ENCODE data around the gene C19orf38.

Gene C19orf38, protein sequence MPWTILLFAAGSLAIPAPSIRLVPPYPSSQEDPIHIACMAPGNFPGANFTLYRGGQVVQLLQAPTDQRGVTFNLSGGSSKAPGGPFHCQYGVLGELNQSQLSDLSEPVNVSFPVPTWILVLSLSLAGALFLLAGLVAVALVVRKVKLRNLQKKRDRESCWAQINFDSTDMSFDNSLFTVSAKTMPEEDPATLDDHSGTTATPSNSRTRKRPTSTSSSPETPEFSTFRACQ

DNA sequence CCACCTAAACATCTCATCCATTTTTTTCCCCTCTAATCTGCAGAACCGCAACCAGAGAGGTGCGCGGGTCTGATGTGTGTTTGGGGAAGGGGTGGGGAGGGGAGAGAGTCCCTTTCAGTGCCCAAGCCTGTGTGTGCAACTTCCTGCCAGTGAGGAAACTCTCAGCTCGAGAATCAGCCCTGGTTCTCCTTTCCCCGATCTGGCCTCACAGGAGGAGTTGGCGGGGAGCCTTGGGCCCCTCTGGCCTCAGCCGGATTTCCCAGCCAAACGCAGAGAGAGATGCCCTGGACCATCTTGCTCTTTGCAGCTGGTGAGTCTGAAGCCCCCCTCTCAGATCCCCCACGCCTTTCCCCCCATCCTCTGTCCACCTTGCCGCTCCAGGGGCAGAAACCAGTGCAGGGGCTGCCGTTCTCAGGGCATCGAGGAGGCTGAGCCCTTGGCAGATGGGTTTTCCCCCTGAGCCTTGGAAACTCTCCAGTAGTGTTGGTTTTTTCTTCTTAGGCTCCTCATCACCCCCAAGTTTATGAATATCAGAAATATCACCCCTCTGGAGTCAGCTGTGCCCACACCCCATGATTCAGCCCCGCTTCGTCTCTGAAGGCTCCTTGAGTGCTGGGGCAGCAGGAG, at the start of gene C19orf38:
TSS of gene C19orf38 (plus strand) at position 186 of the 627 bp plus-strand sequence. CDS start at position 280, 94 bp downstream.
- no peak for DNase-seq

DNA sequence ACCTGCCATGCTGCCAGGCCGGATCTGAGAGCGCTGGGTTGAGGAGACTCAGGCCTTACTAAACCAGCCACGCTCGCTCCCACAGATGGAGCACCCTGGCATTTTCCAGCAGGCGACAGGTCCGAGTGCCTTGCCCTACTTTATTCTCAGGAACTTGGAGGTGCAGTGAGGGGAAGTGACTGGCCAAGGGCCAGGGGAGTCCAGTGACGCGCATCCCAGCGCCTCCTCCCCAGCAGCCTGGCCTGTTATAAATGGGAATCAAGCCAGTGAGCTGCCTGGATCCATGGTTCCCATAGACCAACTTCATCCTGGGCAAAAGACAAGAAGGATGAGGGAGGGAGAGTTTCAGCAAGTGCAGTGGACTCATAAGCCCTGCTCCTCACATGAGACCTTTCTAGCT, 47.7 kb upstream of the C19orf38 start:
- no peak for DNase-seq

DNA sequence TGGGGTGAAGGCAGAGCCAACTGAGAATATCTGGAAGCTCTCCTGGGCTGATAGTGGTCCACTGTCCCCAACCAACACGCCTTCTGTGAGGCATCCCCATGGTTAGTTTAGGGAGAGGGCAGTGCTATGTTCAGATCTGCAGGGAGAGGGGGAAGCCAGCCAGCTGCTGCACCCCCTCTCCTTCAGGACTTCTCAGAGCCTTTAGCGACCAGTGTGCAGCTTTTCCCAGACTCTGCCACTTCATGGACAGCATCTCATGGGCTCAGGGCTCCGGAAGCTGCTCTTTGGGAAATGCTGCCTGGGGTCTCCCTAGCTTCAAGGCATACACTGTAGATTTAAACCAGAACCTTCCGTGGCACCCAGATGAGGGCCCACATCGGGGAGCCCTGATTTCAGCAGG, 45.7 kb upstream of the C19orf38 start:
- DNase-seq, result no peak

DNA sequence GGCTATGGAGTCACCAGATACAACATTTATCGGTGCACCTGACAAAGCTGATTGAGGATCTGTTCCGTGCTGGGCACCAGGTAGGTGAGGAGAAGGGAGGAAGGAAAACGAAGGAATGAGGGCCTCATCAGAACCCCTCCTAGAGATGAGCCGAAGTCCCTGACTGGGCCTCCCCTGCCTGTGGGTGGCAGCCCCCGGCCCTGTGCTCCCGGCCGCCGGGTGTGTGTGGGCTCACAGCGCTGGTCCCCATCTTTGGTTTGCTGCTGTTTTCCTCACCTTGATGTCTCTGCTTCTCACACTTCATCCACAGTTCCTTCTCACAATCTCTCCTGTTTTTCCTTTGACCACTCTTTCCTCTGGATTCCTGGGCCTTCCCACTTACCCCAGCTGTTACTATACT, 45.0 kb upstream of the C19orf38 start:
- DNase-seq, result no peak

DNA sequence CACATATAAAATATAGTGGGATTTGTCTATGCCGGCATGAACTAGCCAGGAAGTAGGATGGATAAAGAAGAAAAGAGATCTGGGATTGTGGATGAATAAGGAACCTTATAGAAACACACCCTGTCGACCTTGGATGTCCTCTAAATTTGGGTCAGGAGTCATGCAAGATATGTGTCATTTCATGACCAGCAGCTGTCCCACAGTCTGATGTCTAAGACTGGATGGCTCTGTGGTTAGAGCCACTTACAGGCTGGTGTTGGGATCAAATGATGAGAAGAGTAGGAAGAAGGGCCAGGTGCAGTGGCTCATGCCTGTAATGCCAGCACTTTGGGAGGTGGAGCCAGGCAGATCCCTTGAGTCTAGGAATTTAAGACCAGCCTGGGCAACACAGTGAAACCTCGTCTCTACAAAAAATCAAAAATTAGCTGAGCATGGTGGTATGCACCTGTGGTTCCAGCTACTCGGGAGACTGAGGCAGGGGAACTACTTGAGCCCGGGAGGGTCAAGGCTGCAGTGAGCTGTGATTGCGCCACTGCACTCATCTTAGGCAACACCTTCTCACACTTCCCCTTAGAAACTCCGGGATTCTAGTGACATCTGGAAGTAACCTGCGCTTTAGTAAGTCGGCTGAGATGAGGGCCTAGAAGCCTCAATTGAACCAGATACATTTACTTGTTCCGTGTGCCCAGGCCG, 43.0 kb upstream of the C19orf38 start:
- DNase-seq, result no peak

DNA sequence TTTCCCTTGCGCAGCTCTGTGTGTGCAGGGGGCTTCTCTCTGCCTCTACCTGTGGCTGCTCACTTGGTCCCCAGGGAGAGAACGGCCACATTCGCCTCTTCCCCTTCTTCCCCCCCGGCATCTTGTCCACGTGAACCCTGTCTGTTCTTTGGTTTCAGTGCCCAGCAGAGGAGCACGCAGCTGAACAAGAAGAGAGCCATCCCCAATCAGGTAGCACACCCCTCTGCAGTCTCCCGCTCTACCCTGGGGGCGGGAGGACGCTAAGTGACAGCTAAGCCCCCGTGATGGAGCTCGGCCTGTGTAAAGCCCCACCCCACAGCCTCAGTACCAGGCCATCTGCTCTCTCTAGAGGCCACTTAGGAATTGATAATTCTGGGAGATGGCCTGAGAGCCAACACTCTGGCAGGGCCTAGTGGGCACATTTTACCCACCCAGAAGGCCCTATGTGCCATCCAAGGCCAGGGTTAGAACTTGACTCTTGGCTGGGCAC, 42.4 kb upstream of the C19orf38 start:
- DNase-seq, result no peak

DNA sequence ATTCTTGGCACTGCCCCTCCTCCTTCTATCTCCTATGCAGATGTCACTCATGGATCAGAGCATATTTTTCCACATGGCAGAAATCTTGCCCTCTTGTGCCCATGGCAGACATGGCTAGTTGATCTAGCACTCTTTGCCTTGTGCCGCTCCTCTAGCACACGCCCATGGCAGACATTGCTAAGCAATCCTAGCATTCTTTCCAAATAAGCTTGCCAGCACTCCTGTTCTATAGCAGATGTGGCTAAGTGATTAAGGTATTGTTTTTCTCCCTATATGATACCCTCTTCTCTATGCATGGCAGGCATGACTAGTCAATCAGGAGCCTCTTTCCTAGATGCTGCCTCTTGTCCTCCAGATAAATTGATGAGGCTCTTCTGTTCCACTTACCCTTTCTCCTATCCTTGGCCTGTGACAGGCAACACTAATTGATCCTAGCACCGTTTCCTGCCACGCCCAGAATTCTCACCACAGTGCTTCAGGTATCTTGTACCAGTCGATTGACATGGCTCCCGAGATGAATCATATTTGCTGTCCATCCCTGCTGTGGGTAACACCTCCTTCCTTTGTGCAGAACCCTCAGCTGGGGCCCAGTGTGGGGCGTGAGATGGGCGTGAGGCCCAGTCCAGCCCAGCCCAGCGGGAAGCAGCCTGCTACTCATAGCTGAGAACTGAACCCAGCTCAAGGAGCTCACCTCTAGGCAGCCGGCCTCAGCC, 39.1 kb upstream of the C19orf38 start:
- DNase-seq, result peak in 1 of 2 experiments; percentile 11

DNA sequence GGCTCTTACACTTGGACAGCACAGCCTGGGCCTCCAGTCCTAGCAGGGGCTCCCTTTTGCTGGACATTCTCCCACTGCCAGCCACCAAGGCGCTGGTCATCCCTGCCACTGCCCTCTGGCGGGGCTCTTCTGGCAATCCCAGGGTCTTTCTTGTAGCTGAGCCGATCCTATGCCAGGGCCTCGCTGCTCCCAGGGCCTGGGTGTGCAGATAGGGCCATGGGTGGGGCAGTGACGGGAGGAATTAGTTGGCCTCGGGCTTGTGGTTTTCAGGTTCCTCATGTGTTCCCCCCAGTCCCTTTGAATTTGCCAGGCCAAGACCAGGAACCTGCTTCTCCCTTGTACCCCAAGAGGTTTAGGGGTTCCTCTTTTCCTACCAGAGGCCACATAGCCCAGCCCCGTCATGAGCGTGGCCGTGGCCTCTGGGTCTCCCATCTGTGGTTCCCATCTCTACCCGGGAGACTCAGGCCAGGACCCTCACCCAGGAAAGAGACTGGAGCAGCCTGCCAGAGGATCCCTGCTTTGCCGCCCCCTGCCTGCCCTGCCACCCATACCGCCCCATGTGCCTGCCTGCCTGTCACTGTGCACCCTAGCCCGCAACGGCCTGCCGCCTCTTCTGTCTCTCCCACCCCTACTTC, 38.4 kb upstream of the C19orf38 start:
- DNase-seq, result no peak

DNA sequence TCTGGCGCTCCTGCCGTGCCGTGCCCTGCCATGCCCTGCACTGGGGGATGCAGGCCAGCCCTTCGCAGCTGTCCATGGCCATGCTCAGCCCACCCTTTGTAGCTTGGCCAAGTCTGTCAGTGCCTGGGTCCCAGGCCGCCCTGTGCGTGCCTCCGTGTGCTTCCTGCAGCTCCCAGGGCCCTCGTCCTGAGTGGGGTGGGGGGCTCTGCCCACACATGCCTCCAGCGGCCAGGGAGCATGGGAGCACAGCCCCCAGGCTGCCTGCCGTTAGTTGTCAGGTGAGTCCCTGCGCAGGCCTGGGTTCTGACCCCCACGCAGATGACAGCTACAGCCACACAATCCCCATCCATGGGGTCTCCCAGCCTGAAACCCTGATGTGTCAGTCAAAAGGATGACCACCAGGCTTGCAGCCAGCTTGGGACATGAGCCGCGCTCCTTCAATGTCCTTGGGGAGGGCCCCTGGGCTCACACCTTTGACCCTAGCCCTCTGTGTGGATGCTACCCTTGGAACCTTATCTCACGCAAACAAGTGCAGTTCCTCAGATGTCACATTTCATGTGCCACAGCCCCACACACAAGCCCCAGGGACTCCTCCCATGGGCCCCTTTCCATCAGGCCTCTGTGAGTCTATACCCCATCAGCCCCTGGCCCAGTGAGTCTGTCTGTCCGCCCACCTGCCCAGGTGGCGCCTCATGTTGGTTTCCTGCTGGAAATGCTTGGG, 36.7 kb upstream of the C19orf38 start:
- no peak for DNase-seq

DNA sequence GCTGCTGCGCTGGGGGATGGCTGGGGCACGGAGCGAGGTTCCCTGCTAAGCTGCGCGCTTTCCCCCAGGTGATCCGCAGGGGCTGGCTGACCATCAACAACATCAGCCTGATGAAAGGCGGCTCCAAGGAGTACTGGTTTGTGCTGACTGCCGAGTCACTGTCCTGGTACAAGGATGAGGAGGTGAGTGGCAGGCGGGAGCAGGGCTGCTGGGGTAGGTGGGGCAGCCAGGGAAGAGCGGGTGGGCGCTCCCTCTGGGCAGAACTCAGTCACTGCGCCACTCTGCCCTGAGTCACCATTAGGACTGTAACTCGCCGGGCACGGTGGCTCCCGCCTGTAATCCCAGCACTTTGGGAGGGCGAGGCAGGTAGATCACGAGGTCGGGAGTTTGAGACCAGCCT, 36.0 kb upstream of the C19orf38 start:
- no peak for DNase-seq

DNA sequence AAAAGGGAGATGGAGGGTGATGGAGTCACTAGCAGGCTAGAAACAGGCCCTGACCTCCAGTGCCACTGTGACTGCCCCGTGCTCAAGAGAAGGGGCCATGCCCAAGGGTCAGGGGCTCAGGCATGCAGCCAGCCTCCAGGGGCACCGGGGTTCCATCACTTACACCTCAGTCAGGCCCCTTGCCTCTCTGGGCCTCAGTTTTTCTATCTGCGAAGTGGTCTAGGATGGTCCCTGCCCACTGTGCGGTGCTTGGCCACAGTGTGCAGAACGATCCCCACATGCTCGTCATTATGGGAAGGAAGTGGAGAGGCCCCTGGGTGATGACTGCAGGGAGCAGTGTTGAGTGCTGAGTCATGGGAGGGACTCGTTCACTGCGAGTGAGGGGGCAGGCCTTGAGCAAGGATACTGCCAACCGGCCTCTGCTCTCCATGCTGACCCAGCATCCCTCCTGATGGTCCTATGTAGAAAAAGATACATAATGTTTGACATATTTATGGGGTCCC, 35.3 kb upstream of the C19orf38 start:
- DNase-seq, result peak in 1 of 2 experiments; percentile 15

DNA sequence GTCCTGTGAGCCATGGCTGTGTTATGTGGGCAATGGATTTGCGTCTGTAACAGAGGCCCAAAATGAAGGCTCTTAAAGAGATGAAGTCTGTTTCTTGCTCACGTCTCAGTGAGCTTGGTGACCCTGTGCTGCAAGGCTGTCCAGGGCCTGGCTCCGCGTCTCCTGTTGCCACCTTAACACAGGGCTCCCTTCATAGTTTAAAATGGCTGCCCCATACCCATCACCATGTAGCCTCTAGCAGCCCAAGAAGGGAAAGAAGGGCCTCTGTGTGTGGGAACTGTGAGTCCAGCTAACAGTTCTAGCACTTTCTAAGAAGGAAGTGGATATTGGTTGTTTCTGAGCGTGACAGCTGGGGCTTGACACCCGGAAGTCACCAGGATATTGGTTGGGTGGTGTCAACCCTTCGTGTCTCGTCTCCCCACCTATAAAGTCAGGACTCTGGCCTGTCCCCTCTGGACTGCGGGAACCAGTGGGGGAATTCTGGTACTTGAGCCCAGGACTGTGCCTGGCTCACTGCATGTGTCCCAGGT, 33.1 kb upstream of the C19orf38 start:
- DNase-seq, result no peak

DNA sequence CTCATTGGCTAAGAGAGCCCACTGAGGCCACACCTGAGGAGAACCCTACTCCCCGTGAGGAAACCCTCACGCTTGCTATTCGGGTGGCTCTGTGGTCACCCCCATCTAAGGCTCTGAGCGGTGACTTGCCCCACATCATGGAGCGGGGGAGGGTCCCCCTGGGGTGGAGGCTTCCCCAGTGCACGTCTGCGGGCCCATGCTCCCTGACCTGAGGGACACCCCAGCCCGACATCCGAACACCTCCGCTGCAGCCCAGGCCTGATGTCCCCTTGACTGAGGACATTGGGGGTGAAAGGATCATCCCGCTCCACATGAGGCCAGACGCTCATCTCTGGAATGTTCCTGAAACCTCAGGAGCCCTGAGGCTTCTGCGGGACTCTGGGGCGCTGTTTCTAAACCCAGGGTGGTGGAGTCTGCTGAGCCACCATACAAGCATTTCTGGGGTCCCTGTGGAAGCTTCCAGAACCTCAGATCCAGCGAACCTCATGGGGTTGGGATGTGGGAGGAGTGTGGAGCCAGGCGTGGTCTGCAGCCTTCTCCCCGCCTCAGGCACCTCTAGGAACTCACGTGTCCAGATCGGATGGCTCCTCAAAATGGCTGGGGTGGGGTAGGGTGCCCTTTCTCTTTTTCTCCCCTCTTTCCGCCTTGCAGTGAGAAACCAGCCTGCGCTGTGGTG, 32.1 kb upstream of the C19orf38 start:
- no peak for DNase-seq

DNA sequence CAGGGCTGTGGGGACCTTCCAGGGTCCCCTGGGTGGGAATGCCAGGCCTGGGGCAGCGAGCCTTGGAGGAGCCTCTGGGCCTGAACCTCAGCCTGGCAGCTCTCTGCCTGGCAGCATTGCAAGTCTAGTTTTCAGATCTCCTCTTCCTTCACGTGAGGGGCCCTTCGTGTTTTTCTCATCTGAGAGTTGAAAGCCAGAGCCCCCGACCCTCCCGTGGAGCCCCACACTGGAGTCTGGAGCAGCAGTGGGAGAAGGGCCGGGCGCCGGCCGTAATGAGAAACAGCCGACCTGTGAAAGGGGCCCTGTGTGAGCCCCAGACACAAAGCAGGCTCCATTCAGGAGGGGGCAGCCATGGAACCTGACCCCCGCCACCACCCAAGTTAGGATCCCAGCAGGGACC, 31.5 kb upstream of the C19orf38 start:
- DNase-seq, result no peak

DNA sequence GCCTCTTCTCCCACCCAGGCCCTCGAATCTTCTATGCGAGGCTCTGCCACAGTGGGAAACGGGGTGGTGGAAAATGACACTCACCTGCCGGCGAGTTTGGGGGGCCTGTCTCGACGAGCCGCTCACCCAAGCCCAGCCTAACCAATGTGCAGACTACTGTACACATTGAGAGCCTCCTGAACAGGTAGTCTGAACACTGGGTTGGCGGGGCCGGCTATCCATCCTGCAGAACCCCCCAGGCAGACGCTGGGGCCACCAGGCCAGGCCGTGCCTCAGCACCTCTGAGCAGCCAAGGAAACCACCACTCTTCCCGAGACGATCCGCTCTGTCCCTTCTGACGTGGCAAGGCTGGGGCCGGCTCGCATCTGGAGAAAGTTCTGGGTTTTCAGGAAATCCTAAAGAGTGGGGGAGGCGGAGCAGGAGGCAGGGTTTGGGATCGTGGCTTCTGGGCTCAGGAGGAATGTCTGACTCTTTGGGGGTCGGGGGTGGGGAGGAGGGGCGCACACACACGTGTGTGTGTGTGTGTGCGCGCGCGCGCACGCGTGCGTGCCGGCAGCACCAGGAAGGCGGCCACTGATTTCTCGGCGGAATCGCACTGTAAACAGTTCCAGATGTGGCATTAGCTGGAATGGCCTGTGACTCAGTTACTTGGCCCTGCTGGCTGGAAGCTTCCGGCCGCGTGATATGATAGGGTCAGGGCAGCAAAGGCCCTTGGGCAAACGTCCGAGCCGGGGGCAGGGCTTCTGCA, 30.8 kb upstream of the C19orf38 start:
- DNase-seq, result no peak

DNA sequence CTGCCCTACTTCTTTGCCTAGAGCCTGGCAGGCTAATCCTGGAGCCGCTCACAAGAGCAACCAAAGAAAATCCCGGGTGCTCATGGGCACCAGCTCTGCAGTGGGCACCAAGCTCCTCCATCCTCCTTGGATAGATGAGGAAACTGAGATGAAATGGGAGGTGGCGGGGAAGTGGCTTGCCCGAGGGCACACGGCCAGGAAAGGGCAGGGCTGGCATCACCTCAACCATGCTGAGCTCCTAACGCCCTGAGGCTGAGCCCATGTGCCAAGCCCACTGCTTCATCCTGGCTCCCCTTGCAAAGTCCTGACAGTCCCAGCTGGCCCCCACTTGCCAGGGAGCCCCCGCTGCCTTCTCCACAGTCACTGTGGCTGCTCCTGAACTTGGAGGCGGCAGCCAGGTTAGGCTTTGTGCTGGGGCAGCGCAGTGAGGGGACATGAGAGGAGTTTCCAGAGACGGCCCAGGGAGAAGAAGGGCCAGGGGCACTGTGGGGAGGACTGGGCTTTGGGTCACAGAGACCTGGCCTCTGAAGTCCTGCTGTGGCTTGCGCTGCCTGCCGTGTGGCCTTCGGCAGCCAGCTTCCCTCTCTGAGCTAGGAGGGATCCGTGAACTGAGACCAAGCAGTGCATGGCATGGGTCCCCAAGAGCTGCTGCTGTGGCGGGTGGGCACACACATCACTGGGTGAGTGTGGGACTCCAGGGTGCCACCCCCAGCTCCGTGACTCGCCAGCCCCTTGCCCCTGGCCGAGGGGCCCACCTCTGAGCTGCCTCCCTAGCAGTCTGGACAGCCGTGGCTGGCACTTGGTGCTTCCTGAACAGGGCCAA, 29.7 kb upstream of the C19orf38 start:
- no peak for DNase-seq

DNA sequence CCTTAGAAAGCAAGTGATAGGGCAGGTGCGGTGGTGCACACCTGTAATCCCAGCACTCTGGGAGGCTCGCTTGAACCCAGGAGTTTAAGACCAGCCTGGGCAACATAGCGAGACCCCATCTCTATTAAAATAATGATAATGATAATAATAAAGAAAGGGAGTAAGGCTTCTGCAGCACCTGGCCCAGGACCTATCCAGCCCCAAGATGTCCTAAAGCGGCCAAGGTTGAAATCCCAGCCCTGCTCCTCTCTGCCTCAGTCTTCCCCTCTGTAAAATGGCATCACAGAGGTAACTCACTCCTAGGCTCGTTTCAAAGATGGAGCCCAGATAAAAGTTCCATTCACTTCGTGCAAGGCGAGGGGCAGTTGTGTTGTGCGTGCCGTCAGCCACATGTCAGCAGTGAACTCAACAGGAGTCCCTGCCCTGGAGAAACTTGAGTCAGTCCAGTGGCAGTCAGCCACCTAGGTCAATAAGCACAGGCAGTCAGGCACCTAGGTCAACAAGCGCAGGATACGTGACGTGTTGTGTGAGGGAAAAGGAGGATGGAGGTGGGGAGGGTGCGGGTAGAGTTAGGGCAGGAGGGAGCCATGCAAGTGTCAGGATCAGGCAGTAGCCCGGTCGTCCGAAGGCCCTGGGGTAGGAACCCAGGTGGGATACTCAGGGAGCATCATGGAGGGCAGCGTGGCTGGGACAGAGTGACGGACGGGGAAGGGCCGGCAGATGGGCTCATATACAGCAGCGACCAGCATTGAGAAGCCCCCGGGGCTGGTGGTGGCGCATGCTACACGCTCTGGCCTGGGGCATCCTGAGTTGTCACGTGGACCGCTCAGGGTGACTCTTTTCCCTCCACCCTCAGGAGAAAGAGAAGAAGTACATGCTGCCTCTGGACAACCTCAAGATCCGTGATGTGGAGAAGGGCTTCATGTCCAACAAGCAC, 28.8 kb upstream of the C19orf38 start:
- DNase-seq, result no peak

DNA sequence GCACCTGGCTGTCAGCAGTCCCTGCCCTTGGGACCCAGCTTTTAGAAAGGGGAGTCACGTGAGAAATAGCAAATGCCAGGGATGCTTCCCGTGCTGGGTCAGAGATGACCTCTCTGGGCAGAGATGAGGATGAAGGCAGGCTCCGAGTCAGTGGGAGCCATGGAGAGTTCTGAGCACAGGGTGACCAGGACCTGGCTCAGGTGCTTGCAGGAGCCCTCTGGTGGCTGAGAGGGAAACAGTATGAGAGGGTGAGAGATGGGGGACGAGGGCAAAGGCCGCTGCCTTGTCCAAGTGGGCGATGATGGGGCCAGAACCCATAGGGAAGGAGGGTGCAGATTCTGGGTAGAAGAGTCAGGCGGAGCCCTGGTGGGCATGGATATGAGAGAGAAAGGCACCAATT, 28.0 kb upstream of the C19orf38 start:
- DNase-seq, result no peak

Data from stimulated activated CD4-positive, alpha-beta T cell treated with anti-CD3 and anti-CD28 coated beads, Interleukin-4, amount 100 ng/mL, for 4 hours (primary cell).